ENCODE measurements around the gene TMEM145.

TMEM145 gene

GRCh38 chr19:42292042-42292960, 20.8 kb upstream of the TMEM145 start:
- no peak for TF ChIP-seq CTCF (IDR thresholded peaks at IDR 0.05; ENCODE audit: borderline replicate concordance, control extremely low read depth, extremely low read depth, insufficient read depth, missing control alignments)
- DNase-seq (ENCODE audit: low spot score): no peak
- in situ Hi-C loops (cut with MboI; ENCODE audit: low sequenced_read_pairs, unreplicated experiment): no loop called here

- TF ChIP-seq CTCF (IDR thresholded peaks at IDR 0.05; ENCODE audit: borderline replicate concordance, control extremely low read depth, extremely low read depth, insufficient read depth, missing control alignments): no peak
- DNase-seq (ENCODE audit: low spot score): no peak
- in situ Hi-C loops (cut with MboI; ENCODE audit: low sequenced_read_pairs, unreplicated experiment): no loop called here
These were observed 20.1 kb upstream of the TMEM145 start for GRCh38 chr19:42292963-42293362.

GRCh38 chr19:42293540-42293939, 19.6 kb upstream of the TMEM145 start:
- in situ Hi-C loops (cut with MboI; ENCODE audit: low sequenced_read_pairs, unreplicated experiment): no loop called here
- DNase-seq (ENCODE audit: low spot score): no peak
- no peak for TF ChIP-seq CTCF (IDR thresholded peaks at IDR 0.05; ENCODE audit: borderline replicate concordance, control extremely low read depth, extremely low read depth, insufficient read depth, missing control alignments)

GRCh38 chr19:42293948-42294347, 19.2 kb upstream of the TMEM145 start:
- no peak for TF ChIP-seq CTCF (IDR thresholded peaks at IDR 0.05; ENCODE audit: borderline replicate concordance, control extremely low read depth, extremely low read depth, insufficient read depth, missing control alignments)
- no peak for DNase-seq (ENCODE audit: low spot score)
- in situ Hi-C loops (cut with MboI; ENCODE audit: low sequenced_read_pairs, unreplicated experiment): no loop called here

- in situ Hi-C loops (cut with MboI; ENCODE audit: low sequenced_read_pairs, unreplicated experiment): no loop called here
- no peak for DNase-seq (ENCODE audit: low spot score)
- TF ChIP-seq CTCF (IDR thresholded peaks at IDR 0.05; ENCODE audit: borderline replicate concordance, control extremely low read depth, extremely low read depth, insufficient read depth, missing control alignments): no peak
These were observed 18.5 kb upstream of the TMEM145 start for GRCh38 chr19:42294471-42295137.

- no peak for TF ChIP-seq CTCF (IDR thresholded peaks at IDR 0.05; ENCODE audit: borderline replicate concordance, control extremely low read depth, extremely low read depth, insufficient read depth, missing control alignments)
- DNase-seq (ENCODE audit: low spot score): no peak
- in situ Hi-C loops (cut with MboI; ENCODE audit: low sequenced_read_pairs, unreplicated experiment): no loop called here
These were observed 17.8 kb upstream of the TMEM145 start for GRCh38 chr19:42295342-42295741.
